Stomach (tissue), 4 donors: ENCODE results near the gene DLG2.

ENCODE experiments used
- CTCF ChIP-seq, 7 experiments: fragments of 450-650 bp in 4 of 7; fragments of 200-600 bp in 3 of 7; sonication (generic) in 3 of 7; IDR thresholded peaks; one replicate each; pipeline ENCODE4 v1.5.1; 2016 to 2019; ENCODE audit warnings: antibody characterized with exemption in 7 of 7, control low read depth in 2 of 7, mild to moderate bottlenecking in 1 of 7
- EP300 ChIP-seq: sonication (generic); formaldehyde crosslinking; IDR thresholded peaks from one replicate; pipeline ENCODE4 v1.6.1; 2017; ENCODE audit warnings: antibody characterized with exemption
- POLR2A ChIP-seq, 4 donors: fragments of 450-650 bp; IDR thresholded peaks; one replicate each; pipeline ENCODE4 v1.6.1; 2016; ENCODE audit warnings: antibody characterized with exemption in 4 of 4, control low read depth in 2 of 4, mild to moderate bottlenecking in 1 of 4, moderate library complexity in 1 of 4
- POLR2AphosphoS5 ChIP-seq, 3 donors: sonication (generic); formaldehyde crosslinking; IDR thresholded peaks; one replicate each; pipeline ENCODE4 v1.6.1; 2016; ENCODE audit warnings: antibody characterized with exemption in 3 of 3

GRCh38 chr11:84573868-84574267, 1053.3 kb downstream of the DLG2 start:
- TF ChIP-seq CTCF (IDR thresholded peaks at IDR 0.05): no peak
- no peak for TF ChIP-seq POLR2A (IDR thresholded peaks at IDR 0.05)
- TF ChIP-seq POLR2AphosphoS5 (IDR thresholded peaks at IDR 0.05): no peak
- TF ChIP-seq EP300: no peak
